Astrocyte (in vitro differentiated cells and primary cell): ENCODE data around the gene SDR42E2. TPM values are rescaled to one million over a fixed set of nuclear protein-coding genes. Genes with fewer than 3 reads are reported as not detected.

Experiments
- DNase-seq: peaks from one replicate; pipeline ENCODE4 v3.0.0-alpha.2; 2010; ENCODE audit warnings: low read depth
- FAIRE-seq: peaks from 2 replicates; lab custom pipeline; 2011; peaks lifted over from hg19 to GRCh38; lab: Jason Lieb, UNC
- H2AFZ ChIP-seq: 2 replicates; pipeline ENCODE4 v1.6.0; 2012; ENCODE audit warnings: low read depth, low read length, inconsistent platforms
- H3K27ac ChIP-seq: 2 replicates; pipeline ENCODE4 v1.5.1; 2011; ENCODE audit warnings: low read depth, low read length, inconsistent platforms
- H3K27me3 ChIP-seq: 2 replicates; pipeline ENCODE4 v1.6.0; 2011; ENCODE audit warnings: low read length, inconsistent platforms; ENCODE audit not compliant: insufficient read depth
- H3K36me3 ChIP-seq: 2 replicates; pipeline ENCODE4 v1.5.1; 2011; ENCODE audit warnings: low read length, inconsistent platforms; ENCODE audit not compliant: insufficient read depth
- H3K4me1 ChIP-seq: 2 replicates; pipeline ENCODE4 v1.5.1; 2011; ENCODE audit warnings: low read length, inconsistent platforms; ENCODE audit not compliant: insufficient read depth
- H3K4me2 ChIP-seq: 2 replicates; pipeline ENCODE4 v1.6.0; 2012; ENCODE audit warnings: low read length, inconsistent platforms
- H3K4me3 ChIP-seq: 2 replicates; pipeline ENCODE4 v1.5.1; 2011; ENCODE audit warnings: low read depth, mild to moderate bottlenecking, low read length, inconsistent platforms; ENCODE audit not compliant: insufficient read depth
- H3K79me2 ChIP-seq: 2 replicates; pipeline ENCODE4 v1.6.0; 2012; ENCODE audit warnings: mild to moderate bottlenecking, low read length, inconsistent platforms; ENCODE audit not compliant: insufficient read depth
- H3K9ac ChIP-seq: 2 replicates; pipeline ENCODE4 v1.6.0; 2012; ENCODE audit warnings: mild to moderate bottlenecking, low read length, inconsistent platforms
- H3K9me3 ChIP-seq: 2 replicates; pipeline ENCODE4 v1.5.1; 2012; ENCODE audit warnings: low read depth, mild to moderate bottlenecking, low read length, inconsistent platforms; ENCODE audit not compliant: insufficient read depth
- H4K20me1 ChIP-seq: 2 replicates; pipeline ENCODE4 v1.6.0; 2012; ENCODE audit warnings: low read length, inconsistent platforms; ENCODE audit not compliant: insufficient read depth
- H3K27ac Mint-ChIP-seq: one replicate; pipeline ENCODE4 v1.8.0; 2021; ENCODE audit warnings: mild to moderate bottlenecking, mixed read lengths; ENCODE audit not compliant: unreplicated experiment
- H3K27me3 Mint-ChIP-seq: one replicate; pipeline ENCODE4 v1.8.0; 2021; ENCODE audit warnings: low read depth, mixed read lengths; ENCODE audit not compliant: unreplicated experiment
- H3K36me3 Mint-ChIP-seq: one replicate; pipeline ENCODE4 v1.8.0; 2021; ENCODE audit warnings: low read depth, mixed read lengths; ENCODE audit not compliant: unreplicated experiment
- H3K4me1 Mint-ChIP-seq: one replicate; pipeline ENCODE4 v1.8.0; 2021; ENCODE audit warnings: low read depth, mixed read lengths; ENCODE audit not compliant: unreplicated experiment
- H3K4me3 Mint-ChIP-seq: one replicate; pipeline ENCODE4 v1.8.0; 2021; ENCODE audit warnings: mild to moderate bottlenecking, moderate library complexity, mixed read lengths; ENCODE audit not compliant: unreplicated experiment
- H3K9me3 Mint-ChIP-seq: one replicate; pipeline ENCODE4 v1.8.0; 2021; ENCODE audit warnings: mild to moderate bottlenecking, mixed read lengths; ENCODE audit not compliant: unreplicated experiment
- CTCF ChIP-seq: IDR thresholded peaks from 2 replicates; pipeline ENCODE4 v1.5.1; 2011; ENCODE audit warnings: low read depth, mild to moderate bottlenecking, inconsistent platforms, low read length, moderate library complexity; ENCODE audit not compliant: insufficient read depth
- EZH2 ChIP-seq: IDR thresholded peaks from 2 replicates; pipeline ENCODE4 v1.6.1; 2012; ENCODE audit warnings: mild to moderate bottlenecking, low read length, inconsistent platforms; ENCODE audit not compliant: insufficient read depth
- total RNA-seq: library from RNA; stranded (reverse); gene quantifications from 2 replicates; pipeline ENCODE4 v1.2.1, GENCODE V29; 2021

The SDR42E2 gene
- total RNA-seq, 1 donor from 2014 or later: not detected

- peak; percentile 68 for DNase-seq
- peak overlapping the region; percentile 73 for H3K9ac ChIP-seq
- H3K9me3 Mint-ChIP-seq: no peaks in the 10 kb centered on the region
- H3K27ac ChIP-seq: peak overlapping the region; percentile 50
- H3K4me3 Mint-ChIP-seq: peak overlapping the region; percentile 97
- H3K4me1 ChIP-seq: peaks cover 14% of the 10 kb centered on the region
- H3K36me3 Mint-ChIP-seq: peaks cover 11% of the 10 kb centered on the region
- TF ChIP-seq EZH2 (no peak), CTCF (no peak)
- peak overlapping the region; percentile 85 for H3K27ac Mint-ChIP-seq
- peaks cover 11% of the 10 kb centered on the region for H3K4me1 Mint-ChIP-seq
- no peaks in the 10 kb centered on the region for H3K27me3 Mint-ChIP-seq
- no peaks in the 10 kb centered on the region for H3K36me3 ChIP-seq
- no peaks in the 10 kb centered on the region for H3K27me3 ChIP-seq
- FAIRE-seq: no peak
- peak overlapping the region; percentile 97 for H3K4me2 ChIP-seq
- H4K20me1 ChIP-seq: peaks cover 50% of the 10 kb centered on the region
- H2AFZ ChIP-seq: peak overlapping the region; percentile 85
- no peaks in the 10 kb centered on the region for H3K9me3 ChIP-seq
- H3K79me2 ChIP-seq: peaks cover 53% of the 10 kb centered on the region
- peak overlapping the region; percentile 86 for H3K4me3 ChIP-seq
Observed at GRCh38 chr16:22206842-22207714, 44.8 kb downstream of the SDR42E2 start.

GRCh38 chr16:22207715-22208360 is 45.5 kb downstream of the SDR42E2 start:
- FAIRE-seq (no peak), DNase-seq (no peak)
- H3K4me3 Mint-ChIP-seq: peak overlapping the region; percentile 97
- H3K36me3 Mint-ChIP-seq: peaks cover 16% of the 10 kb centered on the region
- TF ChIP-seq CTCF (no peak), EZH2 (no peak)
- H3K27me3 Mint-ChIP-seq: no peaks in the 10 kb centered on the region
- no peaks in the 10 kb centered on the region for H3K36me3 ChIP-seq
- peaks cover 11% of the 10 kb centered on the region for H3K4me1 Mint-ChIP-seq
- H3K27me3 ChIP-seq: no peaks in the 10 kb centered on the region
- peaks cover 53% of the 10 kb centered on the region for H4K20me1 ChIP-seq
- H3K79me2 ChIP-seq: peaks cover 55% of the 10 kb centered on the region
- H3K27ac ChIP-seq: no peak overlapping the region
- peaks cover 14% of the 10 kb centered on the region for H3K4me1 ChIP-seq
- no peaks in the 10 kb centered on the region for H3K9me3 ChIP-seq
- no peaks in the 10 kb centered on the region for H3K9me3 Mint-ChIP-seq
- H3K9ac ChIP-seq: peak overlapping the region; percentile 73
- H3K27ac Mint-ChIP-seq: no peak overlapping the region
- peak overlapping the region; percentile 97 for H3K4me2 ChIP-seq
- H3K4me3 ChIP-seq: peak overlapping the region; percentile 86
- no peak overlapping the region for H2AFZ ChIP-seq
